GM23338 (cell line): ENCODE data around the gene BCAS3. TPM values are rescaled to one million over a fixed set of nuclear protein-coding genes. Genes with fewer than 3 reads are reported as not detected.

Source experiments
- ATAC-seq: fragments of 200-7000 bp; cut with Tn5 transposase; 3 replicates; pipeline ENCODE4 v1.9.1; 2020
- DNase-seq: peaks from one replicate; pipeline ENCODE4 v3.0.0-alpha.2; 2015; ENCODE audit warnings: low spot score
- H2AFZ ChIP-seq: fragments of 200-600 bp; sonication (generic); 2 replicates; pipeline ENCODE4 v1.8.0; 2016; ENCODE audit warnings: antibody characterized with exemption, mild to moderate bottlenecking, moderate library complexity
- H3F3A ChIP-seq: fragments of 200-600 bp; sonication (generic); replicated peaks from 2 replicates; pipeline ENCODE4 v1.8.0; 2017; ENCODE audit warnings: antibody characterized with exemption, mixed run types, low read depth
- H3K27ac ChIP-seq: fragments of 200-600 bp; sonication (generic); 2 replicates; pipeline ENCODE4 v1.6.1; 2016; ENCODE audit warnings: low read depth
- H3K27me3 ChIP-seq: fragments of 200-600 bp; sonication (generic); 2 replicates; pipeline ENCODE4 v1.8.0; 2016; ENCODE audit warnings: mild to moderate bottlenecking, mixed run types, moderate library complexity; ENCODE audit not compliant: insufficient read depth
- H3K36me3 ChIP-seq: fragments of 200-600 bp; sonication (generic); 2 replicates; pipeline ENCODE4 v1.8.0; 2016; ENCODE audit warnings: mild to moderate bottlenecking; ENCODE audit not compliant: insufficient read depth
- H3K4me1 ChIP-seq: fragments of 200-600 bp; sonication (generic); 2 replicates; pipeline ENCODE4 v1.8.0; 2016; ENCODE audit warnings: mild to moderate bottlenecking, moderate library complexity; ENCODE audit not compliant: insufficient read depth
- H3K4me2 ChIP-seq: fragments of 200-600 bp; sonication (generic); 2 replicates; pipeline ENCODE4 v1.7.1; 2017; ENCODE audit warnings: mixed run types
- H3K4me3 ChIP-seq: fragments of 200-600 bp; sonication (generic); 2 replicates; pipeline ENCODE4 v1.6.1; 2016; ENCODE audit warnings: mixed run types
- H3K79me2 ChIP-seq: fragments of 200-600 bp; sonication (generic); replicated peaks from 2 replicates; pipeline ENCODE4 v1.8.0; 2017; ENCODE audit warnings: mild to moderate bottlenecking; ENCODE audit not compliant: insufficient read depth
- H3K9me2 ChIP-seq: fragments of 200-600 bp; sonication (generic); 2 replicates; pipeline ENCODE4 v1.8.0; 2017; ENCODE audit not compliant: insufficient read depth
- H4K20me1 ChIP-seq: fragments of 200-600 bp; sonication (generic); replicated peaks from 2 replicates; pipeline ENCODE4 v1.8.0; 2017; ENCODE audit warnings: mild to moderate bottlenecking; ENCODE audit not compliant: insufficient read depth
- H3K27ac Mint-ChIP-seq: 2 replicates; pipeline ENCODE4 v1.8.0; 2020; ENCODE audit warnings: inconsistent platforms, mild to moderate bottlenecking, moderate library complexity, mixed read lengths
- H3K27me3 Mint-ChIP-seq: 3 replicates; pipeline ENCODE4 v1.8.0; 2022; ENCODE audit warnings: low read depth, mild to moderate bottlenecking, moderate library complexity, mixed read lengths, inconsistent platforms; ENCODE audit not compliant: insufficient read depth, poor library complexity
- H3K36me3 Mint-ChIP-seq: 3 replicates; pipeline ENCODE4 v1.8.0; 2021; ENCODE audit warnings: low read depth, mild to moderate bottlenecking, inconsistent platforms, moderate library complexity, mixed read lengths
- H3K4me1 Mint-ChIP-seq: 3 replicates; pipeline ENCODE4 v1.8.0; 2020; ENCODE audit warnings: mild to moderate bottlenecking, inconsistent platforms, mixed read lengths
- H3K4me3 Mint-ChIP-seq: 3 replicates; pipeline ENCODE4 v1.8.0; 2021; ENCODE audit warnings: moderate library complexity, mild to moderate bottlenecking, inconsistent platforms, mixed read lengths
- H3K9me3 Mint-ChIP-seq: 3 replicates; pipeline ENCODE4 v1.8.0; 2020; ENCODE audit warnings: moderate library complexity, mild to moderate bottlenecking, inconsistent platforms, mixed read lengths
- CREB1 ChIP-seq: fragments of 250-450 bp; sonication (Bioruptor Pico); IDR thresholded peaks from 2 replicates; pipeline ENCODE4 v1.5.0; 2020; ENCODE audit warnings: low read depth, mild to moderate bottlenecking, moderate library complexity
- CTCF ChIP-seq, 2 experiments: fragments of 200-600 bp in 1 of 2; sonication (generic) in 1 of 2; conservative IDR thresholded peaks; 2 replicates each; pipeline versions ENCODE4 v1.5.1 to v1.6.1; 2016 to 2017; ENCODE audit warnings: antibody characterized with exemption in 2 of 2, low read depth in 2 of 2, mild to moderate bottlenecking in 2 of 2, moderate library complexity in 1 of 2
- ETS1 ChIP-seq: IDR thresholded peaks from 2 replicates; pipeline ENCODE4 v1.6.1; 2016; ENCODE audit warnings: antibody characterized with exemption
- EZH2 ChIP-seq: fragments of 200-600 bp; sonication (generic); IDR thresholded peaks from one replicate; pipeline ENCODE4 v1.8.0; 2017; ENCODE audit warnings: antibody characterized with exemption, mild to moderate bottlenecking, low read depth; ENCODE audit not compliant: unreplicated experiment
- EZH2phosphoT487 ChIP-seq: fragments of 200-600 bp; sonication (generic); IDR thresholded peaks from one replicate; pipeline ENCODE4 v1.8.1; 2018; ENCODE audit warnings: antibody characterized with exemption; ENCODE audit not compliant: unreplicated experiment
- JUNB ChIP-seq: IDR thresholded peaks from one replicate; pipeline ENCODE4 v1.6.1; 2016; ENCODE audit warnings: antibody characterized with exemption; ENCODE audit not compliant: unreplicated experiment
- NANOG ChIP-seq: IDR thresholded peaks from 2 replicates; pipeline ENCODE4 v1.6.1; 2016; ENCODE audit warnings: antibody characterized with exemption, borderline replicate concordance
- POLR2AphosphoS5 ChIP-seq: IDR thresholded peaks from 2 replicates; pipeline ENCODE4 v1.6.1; 2016; ENCODE audit warnings: antibody characterized with exemption, low read depth
- REST ChIP-seq: IDR thresholded peaks from one replicate; pipeline ENCODE4 v1.6.1; 2018; ENCODE audit warnings: antibody characterized with exemption; ENCODE audit not compliant: unreplicated experiment
- STAT1 ChIP-seq: IDR thresholded peaks from one replicate; pipeline ENCODE4 v1.6.1; 2016; ENCODE audit warnings: antibody characterized with exemption; ENCODE audit not compliant: unreplicated experiment
- ZNF114 ChIP-seq: fragments of 250-450 bp; sonication (Bioruptor Pico); IDR thresholded peaks from 2 replicates; pipeline ENCODE4 v1.5.0; 2020; ENCODE audit warnings: mild to moderate bottlenecking, moderate library complexity
- ZNF331 ChIP-seq: fragments of 250-450 bp; sonication (Bioruptor Pico); IDR thresholded peaks from 2 replicates; pipeline ENCODE4 v1.5.0; 2020; ENCODE audit warnings: low read depth, mild to moderate bottlenecking, moderate library complexity
- polyA plus RNA-seq: library from polyadenylated mRNA; unstranded; fragments of >200 nt; fragmentation: Nextera tagmentation; extraction: Ambion mirVana; gene quantifications from 2 replicates; pipeline ENCODE4 v1.2.1, GENCODE V29; 2016
- total RNA-seq: library from RNA; depleted of rRNA; stranded (reverse); fragments of >200 nt; shearing (Covaris generic); gene quantifications from 2 replicates; pipeline ENCODE4 v1.2.3, GENCODE V29; 2014

The BCAS3 gene
- total and polyA plus RNA-seq, 2 experiments from 2014 or later = 8.2 to 28.0 TPM

- H2AFZ ChIP-seq = no peak overlapping the region
- H3K27ac Mint-ChIP-seq = 0 out of 2 replicates have a peak overlapping the region, but pooled peaks have one; percentile 67
- no peak for ATAC-seq
- H3K27me3 Mint-ChIP-seq = peaks cover 8% of the 10 kb centered on the region
- H3K36me3 ChIP-seq = no peaks in the 10 kb centered on the region
- H3K4me1 Mint-ChIP-seq = peaks cover 8% of the 10 kb centered on the region
- DNase-seq = no peak
- H3K4me1 ChIP-seq = 0 out of 2 replicates have a peak, but pooled peaks cover 3% of the 10 kb centered on the region
- no peaks in the 10 kb centered on the region for H3K9me2 ChIP-seq
- H4K20me1 ChIP-seq = no peaks in the 10 kb centered on the region
- H3K4me2 ChIP-seq = no peak overlapping the region
- H3K27ac ChIP-seq = no peak overlapping the region
- H3K4me3 Mint-ChIP-seq = no peak overlapping the region
- TF ChIP-seq CTCF (conservative IDR thresholded peaks at IDR 0.05; ENCODE audit: low read depth in 2 of 2) = no peak
- TF ChIP-seq ZNF114 = no peak
- TF ChIP-seq ZNF331 (CRISPR knock-in tag) = no peak
- no peak for TF ChIP-seq CREB1
- no peak for TF ChIP-seq POLR2AphosphoS5
- TF ChIP-seq NANOG = no peak
- no peak for TF ChIP-seq EZH2phosphoT487
- TF ChIP-seq EZH2 = no peak
- no peak for TF ChIP-seq ETS1
- no peaks in the 10 kb centered on the region for H3K36me3 Mint-ChIP-seq
- no peaks in the 10 kb centered on the region for H3F3A ChIP-seq
- no peaks in the 10 kb centered on the region for H3K79me2 ChIP-seq
- no peaks in the 10 kb centered on the region for H3K9me3 Mint-ChIP-seq
- no peak overlapping the region for H3K4me3 ChIP-seq
- H3K27me3 ChIP-seq = no peaks in the 10 kb centered on the region
Observed at GRCh38 chr17:61334673-61335072, 657.0 kb downstream of the BCAS3 start.

GRCh38 chr17:61335105-61335844 lies 657.6 kb downstream of the BCAS3 start:
- Mint-ChIP-seq H3K27me3 (peaks cover 8% of the 10 kb centered on the region), H3K4me3 (no peak overlapping the region), H3K9me3 (no peaks in the 10 kb centered on the region), H3K4me1 (peaks cover 8% of the 10 kb centered on the region), H3K27ac (peak overlapping the region; percentile 67; the same call in 1 of the 2 replicates), H3K36me3 (no peaks in the 10 kb centered on the region)
- ATAC-seq = no peak
- no peak overlapping the region for H3K4me3 ChIP-seq
- no peaks in the 10 kb centered on the region for H4K20me1 ChIP-seq
- no peak overlapping the region for H3K27ac ChIP-seq
- no peaks in the 10 kb centered on the region for H3K79me2 ChIP-seq
- no peak overlapping the region for H2AFZ ChIP-seq
- no peaks in the 10 kb centered on the region for H3K27me3 ChIP-seq
- H3K9me2 ChIP-seq = no peaks in the 10 kb centered on the region
- DNase-seq = no peak
- H3F3A ChIP-seq = no peaks in the 10 kb centered on the region
- 0 out of 2 replicates have a peak, but pooled peaks cover 3% of the 10 kb centered on the region for H3K4me1 ChIP-seq
- H3K4me2 ChIP-seq = no peak overlapping the region
- no peaks in the 10 kb centered on the region for H3K36me3 ChIP-seq
- TF ChIP-seq ETS1 (no peak), REST (no peak), NANOG (no peak), STAT1 (no peak), CREB1 (no peak), EZH2phosphoT487 (no peak), ZNF114 (no peak), CTCF (conservative IDR thresholded peaks at IDR 0.05; ENCODE audit: low read depth in 2 of 2) (no peak), EZH2 (no peak), ZNF331 (CRISPR knock-in tag) (no peak), JUNB (no peak)
